Measurements from ENCODE around the gene LRMDA.

LRMDA gene

GRCh38 chr10:75938380-75939122 lies 507.1 kb downstream of the LRMDA start:
- no peak for DNase-seq

GRCh38 chr10:75939541-75939940 lies 508.1 kb downstream of the LRMDA start:
- DNase-seq: no peak

GRCh38 chr10:75940742-75941141 lies 509.3 kb downstream of the LRMDA start:
- no peak for DNase-seq

- DNase-seq: no peak
These were observed 509.9 kb downstream of the LRMDA start for GRCh38 chr10:75941223-75941801.

GRCh38 chr10:75944061-75944460 lies 512.6 kb downstream of the LRMDA start:
- DNase-seq: no peak

GRCh38 chr10:75948583-75948982 lies 517.2 kb downstream of the LRMDA start:
- DNase-seq: no peak

- DNase-seq: no peak
These were observed 518.9 kb downstream of the LRMDA start for GRCh38 chr10:75950307-75950706.

GRCh38 chr10:75950997-75951589 lies 519.7 kb downstream of the LRMDA start:
- no peak for DNase-seq

- no peak for DNase-seq
These were observed 520.2 kb downstream of the LRMDA start for GRCh38 chr10:75951627-75952026.

GRCh38 chr10:75952093-75952492 lies 520.7 kb downstream of the LRMDA start:
- DNase-seq: no peak

- no peak for DNase-seq
These were observed 523.1 kb downstream of the LRMDA start for GRCh38 chr10:75954486-75954885.

- no peak for DNase-seq
These were observed 524.6 kb downstream of the LRMDA start for GRCh38 chr10:75955973-75956502.

GRCh38 chr10:75956624-75957023 lies 525.2 kb downstream of the LRMDA start:
- DNase-seq: no peak

- no peak for DNase-seq
These were observed 526.1 kb downstream of the LRMDA start for GRCh38 chr10:75957314-75958120.

- DNase-seq: no peak
These were observed 527.8 kb downstream of the LRMDA start for GRCh38 chr10:75959209-75959608.

- DNase-seq: no peak
These were observed 528.5 kb downstream of the LRMDA start for GRCh38 chr10:75959912-75960311.

GRCh38 chr10:75962395-75963061 lies 531.1 kb downstream of the LRMDA start:
- DNase-seq: no peak

GRCh38 chr10:75967491-75967890 lies 536.1 kb downstream of the LRMDA start:
- no peak for DNase-seq

GRCh38 chr10:75969031-75969430 lies 537.6 kb downstream of the LRMDA start:
- no peak for DNase-seq

- DNase-seq: no peak
These were observed 540.2 kb downstream of the LRMDA start for GRCh38 chr10:75971402-75972211.

GRCh38 chr10:75972491-75973276 lies 541.3 kb downstream of the LRMDA start:
- no peak for DNase-seq
